RWPE2 (cell line): Measurements from ENCODE around the gene IRF8.
"Not testable (repeated sequence)": the region's sequence is repeated elsewhere in the genome, so short reads cannot be mapped to it uniquely, and the experiment has no call there.

Experiments
- ATAC-seq: fragments of 200-7000 bp; cut with Tn5 transposase; 3 replicates; pipeline ENCODE4 v1.9.1; 2021; ENCODE audit warnings: low read depth
- DNase-seq: peaks from one replicate; pipeline ENCODE4 v3.0.0-alpha.2; 2020; ENCODE audit warnings: low spot score
- H3K27ac ChIP-seq: fragments of 450-650 bp; 2 replicates; pipeline ENCODE4 v1.5.1; 2017; ENCODE audit warnings: mild to moderate bottlenecking; ENCODE audit not compliant: poor library complexity, severe bottlenecking
- H3K27me3 ChIP-seq: fragments of 250-450 bp; sonication (Bioruptor Pico); 2 replicates; pipeline ENCODE4 v1.5.1; 2021; ENCODE audit warnings: mild to moderate bottlenecking, moderate library complexity; ENCODE audit not compliant: insufficient read depth, poor library complexity, severe bottlenecking
- H3K36me3 ChIP-seq: fragments of 250-450 bp; sonication (Bioruptor Pico); 2 replicates; pipeline ENCODE4 v1.5.1; 2020; ENCODE audit warnings: low read depth, mild to moderate bottlenecking, moderate library complexity
- H3K4me1 ChIP-seq: fragments of 250-450 bp; sonication (Bioruptor Pico); 2 replicates; pipeline ENCODE4 v1.5.1; 2021; ENCODE audit warnings: mild to moderate bottlenecking, moderate library complexity; ENCODE audit not compliant: insufficient read depth, poor library complexity, severe bottlenecking
- H3K4me3 ChIP-seq: fragments of 250-450 bp; sonication (Bioruptor Pico); 2 replicates; pipeline ENCODE4 v1.5.1; 2021; ENCODE audit warnings: mild to moderate bottlenecking, moderate library complexity; ENCODE audit not compliant: severe bottlenecking
- H3K9me3 ChIP-seq: fragments of 250-450 bp; sonication (Bioruptor Pico); 2 replicates; pipeline ENCODE4 v1.5.1; 2021; ENCODE audit warnings: mild to moderate bottlenecking, moderate library complexity; ENCODE audit not compliant: severe bottlenecking
- CTCF ChIP-seq: fragments of 450-650 bp; IDR thresholded peaks from one replicate; pipeline ENCODE4 v1.5.1; 2017; ENCODE audit warnings: mild to moderate bottlenecking, moderate library complexity; ENCODE audit not compliant: poor library complexity, severe bottlenecking

IRF8 gene

GRCh38 chr16:85941863-85942644, 43.1 kb downstream of the IRF8 start:
- Histone ChIP-seq H3K27me3 (peaks cover 45% of the 10 kb centered on the region), H3K9me3 (no peaks in the 10 kb centered on the region), H3K4me1 (no peaks in the 10 kb centered on the region), H3K4me3 (no peak overlapping the region), H3K27ac (no peak overlapping the region), H3K36me3 (no peaks in the 10 kb centered on the region)
- DNase-seq (no peak), ATAC-seq (no peak)
- TF ChIP-seq CTCF = no peak

GRCh38 chr16:85942659-85943058, 43.7 kb downstream of the IRF8 start:
- H3K27me3 ChIP-seq = peaks cover 49% of the 10 kb centered on the region
- not testable (repeated sequence) for H3K4me1 ChIP-seq, H3K27ac ChIP-seq, DNase-seq, H3K36me3 ChIP-seq, ATAC-seq, H3K9me3 ChIP-seq, H3K4me3 ChIP-seq

GRCh38 chr16:85943711-85944110, 44.7 kb downstream of the IRF8 start:
- TF ChIP-seq CTCF = no peak
- peaks cover 49% of the 10 kb centered on the region for H3K27me3 ChIP-seq
- no peak overlapping the region for H3K4me3 ChIP-seq
- no peak overlapping the region for H3K27ac ChIP-seq
- no peaks in the 10 kb centered on the region for H3K4me1 ChIP-seq
- ATAC-seq = no peak
- no peak for DNase-seq
- no peaks in the 10 kb centered on the region for H3K36me3 ChIP-seq
- no peaks in the 10 kb centered on the region for H3K9me3 ChIP-seq

DNA sequence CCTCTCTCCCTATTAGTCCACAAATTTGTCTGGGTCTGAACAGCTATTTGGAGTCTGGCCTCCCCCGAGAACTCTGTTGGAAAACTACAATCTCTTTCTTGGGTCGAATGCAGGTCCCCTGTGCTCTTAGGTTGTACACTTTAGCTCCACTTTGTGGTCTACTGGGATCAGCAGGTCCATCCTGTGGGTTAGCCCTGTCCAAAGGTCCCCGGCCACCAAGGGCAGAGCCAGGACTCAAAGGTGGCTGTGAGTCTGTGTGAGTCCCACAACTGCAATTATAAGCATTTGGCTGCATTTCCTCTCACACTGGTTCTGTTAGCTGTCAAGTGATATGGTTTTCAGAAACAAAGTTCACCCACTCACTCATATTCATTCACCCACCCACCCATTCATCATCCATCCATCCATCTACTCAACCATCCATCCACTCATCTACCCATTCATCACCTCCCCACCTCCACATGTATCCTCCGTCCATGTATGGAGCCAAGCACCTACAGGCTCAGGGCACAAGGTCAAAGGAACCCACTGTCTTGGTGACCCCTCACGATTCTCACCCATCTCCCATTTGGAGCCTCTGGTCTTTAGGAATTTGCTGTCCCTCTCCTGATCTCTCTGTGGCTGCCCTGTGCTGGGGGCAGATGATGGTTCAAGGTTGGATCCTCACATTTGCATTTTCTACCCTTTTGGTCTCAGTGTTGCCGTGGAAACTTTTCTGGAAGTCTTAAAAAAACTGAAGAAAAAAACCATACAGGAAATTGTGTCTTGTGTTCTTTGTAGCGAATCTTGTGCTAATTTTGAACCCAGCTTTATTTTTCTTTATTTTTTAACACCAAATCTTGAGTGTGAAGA, 45.8 kb downstream of the IRF8 start:
- Histone ChIP-seq H3K27ac (no peak overlapping the region), H3K27me3 (peaks cover 43% of the 10 kb centered on the region), H3K9me3 (no peaks in the 10 kb centered on the region), H3K36me3 (no peaks in the 10 kb centered on the region), H3K4me3 (no peak overlapping the region), H3K4me1 (no peaks in the 10 kb centered on the region)
- ATAC-seq (no peak), DNase-seq (no peak)
- no peak for TF ChIP-seq CTCF

DNA sequence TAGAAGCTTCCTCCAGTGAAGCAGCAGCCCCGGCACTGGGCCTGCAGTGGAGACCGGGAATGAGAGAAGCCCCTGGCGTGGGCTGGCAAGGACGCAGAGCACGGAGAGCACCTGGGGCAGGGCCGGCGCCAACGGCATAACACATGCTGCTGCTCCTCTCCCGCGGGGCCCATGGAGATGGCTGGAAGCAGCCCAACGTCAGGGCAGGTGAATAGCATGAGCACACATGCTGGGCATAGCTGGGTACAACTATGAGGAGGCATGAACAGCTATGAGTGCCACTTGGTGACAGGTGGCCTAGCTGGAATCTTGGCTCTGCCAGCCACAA, 46.4 kb downstream of the IRF8 start:
- H3K36me3 ChIP-seq = no peaks in the 10 kb centered on the region
- H3K4me1 ChIP-seq = no peaks in the 10 kb centered on the region
- H3K4me3 ChIP-seq = no peak overlapping the region
- no peaks in the 10 kb centered on the region for H3K9me3 ChIP-seq
- TF ChIP-seq CTCF = no peak
- DNase-seq = no peak
- H3K27ac ChIP-seq = no peak overlapping the region
- peaks cover 38% of the 10 kb centered on the region for H3K27me3 ChIP-seq
- no peak for ATAC-seq
